ENCODE measurements around the gene AP3M1.

The AP3M1 gene

GRCh38 chr10:74110120-74110519 lies 40.5 kb downstream of the AP3M1 start:
- no peak for DNase-seq

- DNase-seq, result no peak
These were observed 41.2 kb downstream of the AP3M1 start for GRCh38 chr10:74109452-74109851.

GRCh38 chr10:74107391-74107790 lies 43.2 kb downstream of the AP3M1 start:
- no peak for DNase-seq

GRCh38 chr10:74104996-74105395 lies 45.6 kb downstream of the AP3M1 start:
- no peak for DNase-seq

- no peak for DNase-seq
These were observed 46.1 kb downstream of the AP3M1 start for GRCh38 chr10:74104480-74104879.

GRCh38 chr10:74103560-74104258 lies 46.9 kb downstream of the AP3M1 start:
- DNase-seq, result peak; percentile 25

GRCh38 chr10:74099836-74100235 lies 50.8 kb downstream of the AP3M1 start:
- DNase-seq, result no peak

- DNase-seq, result no peak
These were observed 51.2 kb downstream of the AP3M1 start for GRCh38 chr10:74099420-74099819.

GRCh38 chr10:74097776-74098175 lies 52.9 kb downstream of the AP3M1 start:
- DNase-seq, result no peak

- DNase-seq, result no peak
These were observed 53.9 kb downstream of the AP3M1 start for GRCh38 chr10:74096777-74097176.

- DNase-seq, result no peak
These were observed 56.4 kb downstream of the AP3M1 start for GRCh38 chr10:74094231-74094630.

- no peak for DNase-seq
These were observed 57.0 kb downstream of the AP3M1 start for GRCh38 chr10:74093530-74094164.

- DNase-seq, result no peak
These were observed 58.3 kb downstream of the AP3M1 start for GRCh38 chr10:74092372-74092771.

GRCh38 chr10:74088722-74089121 lies 61.9 kb downstream of the AP3M1 start:
- DNase-seq, result no peak

GRCh38 chr10:74086317-74086716 lies 64.3 kb downstream of the AP3M1 start:
- no peak for DNase-seq

GRCh38 chr10:74084955-74085354 lies 65.7 kb downstream of the AP3M1 start:
- no peak for DNase-seq

- DNase-seq, result no peak
These were observed 67.3 kb downstream of the AP3M1 start for GRCh38 chr10:74083304-74083703.

GRCh38 chr10:74081941-74082718 lies 68.5 kb downstream of the AP3M1 start:
- no peak for DNase-seq

GRCh38 chr10:74081192-74081803 lies 69.3 kb downstream of the AP3M1 start:
- DNase-seq, result peak; percentile 63

- DNase-seq, result peak; percentile 56
These were observed 70.6 kb downstream of the AP3M1 start for GRCh38 chr10:74079936-74080590.

GRCh38 chr10:74079028-74079935 lies 71.3 kb downstream of the AP3M1 start:
- peak; percentile 65 for DNase-seq

GRCh38 chr10:74078037-74078436 lies 72.6 kb downstream of the AP3M1 start:
- DNase-seq, result peak; percentile 76

Measured in fibroblast of skin of scalp (primary cell).